Stimulated activated CD4-positive, alpha-beta T cell treated with anti-CD3 and anti-CD28 coated beads, Interleukin-12 subunit alpha, Interleukin-12 subunit beta, amount 100 ng/mL, for 4 hours (primary cell): ENCODE data around the gene EDN3.

ENCODE experiments used
- DNase-seq: peaks from one replicate; pipeline ENCODE4 v3.0.0-alpha.2; 2020

Gene EDN3

GRCh38 chr20:59308493-59309201 is 8.2 kb downstream of the EDN3 start:
- no peak for DNase-seq

DNA sequence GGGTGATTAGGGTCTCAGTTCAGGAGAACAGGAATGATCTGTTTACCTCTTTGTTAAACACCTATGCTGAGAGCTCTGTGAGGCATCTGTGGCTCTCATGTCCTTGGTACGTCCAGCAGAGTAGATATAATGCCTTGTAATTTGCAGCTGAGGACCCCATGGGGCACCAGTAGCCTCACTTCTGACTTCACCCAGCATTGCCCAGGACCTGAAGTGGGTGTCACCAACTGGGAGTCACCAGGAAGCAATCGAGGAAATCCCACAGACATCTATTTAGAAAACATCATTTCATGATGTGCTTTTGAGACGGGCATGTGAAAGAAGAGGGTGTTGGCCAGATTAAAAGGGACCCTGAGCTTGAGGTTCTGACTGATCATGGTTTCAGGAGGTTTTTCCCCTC is 8.8 kb downstream of the EDN3 start:
- DNase-seq: no peak

DNA sequence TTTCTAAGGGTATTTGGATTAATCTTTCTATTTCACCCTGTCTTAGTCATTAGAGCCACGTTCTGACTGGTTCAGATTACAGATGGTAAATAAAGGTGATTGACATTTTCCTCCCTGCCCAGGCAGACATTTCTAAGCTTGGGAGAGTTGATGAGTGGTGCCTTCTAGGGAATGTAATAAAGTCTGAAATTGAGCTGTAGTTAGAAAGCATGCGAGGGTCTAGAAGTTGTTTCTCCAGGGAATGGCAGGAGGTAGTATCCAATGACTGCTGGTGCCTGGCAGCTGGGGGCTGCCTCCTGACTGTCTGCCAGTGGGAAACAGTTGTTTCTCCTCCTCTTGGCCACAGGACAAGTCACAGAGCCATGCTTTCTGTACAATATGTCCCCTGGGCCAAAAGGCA is 14.6 kb downstream of the EDN3 start:
- DNase-seq: no peak

DNA sequence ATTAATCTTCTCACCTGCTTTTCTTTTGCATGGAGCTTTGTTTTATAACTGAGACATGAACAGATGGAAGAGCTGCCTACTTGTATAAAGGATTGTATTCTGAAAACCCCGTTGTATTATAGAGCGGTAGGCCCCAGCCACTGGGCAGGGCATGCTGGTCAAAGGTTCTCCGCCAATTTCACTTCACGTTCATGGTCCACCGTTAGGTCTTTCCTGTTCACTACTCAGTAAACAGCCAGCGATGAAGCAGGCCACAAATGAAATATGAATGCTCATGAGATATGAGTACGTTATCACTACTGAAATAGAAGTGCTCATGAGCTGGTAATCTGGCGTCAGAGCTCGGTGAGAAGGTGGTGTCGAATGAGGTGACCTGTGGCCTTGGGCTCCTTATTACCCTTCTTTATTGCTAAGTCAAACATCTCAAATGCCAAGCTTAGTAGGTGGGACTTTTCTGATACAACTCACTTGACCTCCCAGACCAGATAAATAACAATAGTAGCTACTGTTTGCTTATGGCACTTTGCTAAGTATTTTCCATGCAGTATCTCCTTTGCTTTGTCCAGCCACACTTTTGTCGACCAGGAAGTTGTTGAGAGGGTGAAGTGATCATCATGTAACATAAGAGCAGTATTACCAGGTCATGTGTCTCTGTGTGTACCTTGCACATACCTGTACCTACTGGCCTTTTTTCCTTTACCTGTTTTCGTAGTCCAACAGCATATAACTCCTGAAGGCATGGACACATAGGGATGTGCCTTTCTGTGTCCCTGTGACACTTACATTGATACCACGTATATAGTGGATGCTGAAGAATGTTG is 16.7 kb downstream of the EDN3 start:
- no peak for DNase-seq

- DNase-seq: no peak
Measured at GRCh38 chr20:59318201-59318790, 17.9 kb downstream of the EDN3 start.

GRCh38 chr20:59318803-59319202 is 18.4 kb downstream of the EDN3 start:
- no peak for DNase-seq

DNA sequence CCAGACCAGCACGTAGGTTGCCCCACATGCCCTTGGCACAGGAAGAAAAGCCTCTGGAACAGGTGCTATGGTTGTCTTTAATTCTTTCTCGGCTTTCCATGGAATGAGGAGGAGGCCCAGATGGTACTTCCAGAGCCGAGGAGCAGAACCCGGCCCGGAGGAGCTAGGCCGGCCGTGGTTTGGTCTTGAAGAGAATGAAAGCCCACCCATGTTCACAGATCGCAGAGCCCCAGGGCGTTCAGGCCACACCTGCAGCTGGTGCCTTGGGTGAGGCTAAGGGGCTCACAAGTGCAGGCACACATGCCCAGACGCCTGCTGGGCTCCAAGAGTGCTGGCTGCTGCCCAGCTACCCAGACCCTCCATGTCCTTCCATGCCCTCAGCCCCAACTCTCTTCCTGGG is 20.0 kb downstream of the EDN3 start:
- no peak for DNase-seq

GRCh38 chr20:59320854-59321647 is 20.6 kb downstream of the EDN3 start:
- no peak for DNase-seq

- no peak for DNase-seq
Measured at GRCh38 chr20:59322081-59322480, 21.7 kb downstream of the EDN3 start.

DNA sequence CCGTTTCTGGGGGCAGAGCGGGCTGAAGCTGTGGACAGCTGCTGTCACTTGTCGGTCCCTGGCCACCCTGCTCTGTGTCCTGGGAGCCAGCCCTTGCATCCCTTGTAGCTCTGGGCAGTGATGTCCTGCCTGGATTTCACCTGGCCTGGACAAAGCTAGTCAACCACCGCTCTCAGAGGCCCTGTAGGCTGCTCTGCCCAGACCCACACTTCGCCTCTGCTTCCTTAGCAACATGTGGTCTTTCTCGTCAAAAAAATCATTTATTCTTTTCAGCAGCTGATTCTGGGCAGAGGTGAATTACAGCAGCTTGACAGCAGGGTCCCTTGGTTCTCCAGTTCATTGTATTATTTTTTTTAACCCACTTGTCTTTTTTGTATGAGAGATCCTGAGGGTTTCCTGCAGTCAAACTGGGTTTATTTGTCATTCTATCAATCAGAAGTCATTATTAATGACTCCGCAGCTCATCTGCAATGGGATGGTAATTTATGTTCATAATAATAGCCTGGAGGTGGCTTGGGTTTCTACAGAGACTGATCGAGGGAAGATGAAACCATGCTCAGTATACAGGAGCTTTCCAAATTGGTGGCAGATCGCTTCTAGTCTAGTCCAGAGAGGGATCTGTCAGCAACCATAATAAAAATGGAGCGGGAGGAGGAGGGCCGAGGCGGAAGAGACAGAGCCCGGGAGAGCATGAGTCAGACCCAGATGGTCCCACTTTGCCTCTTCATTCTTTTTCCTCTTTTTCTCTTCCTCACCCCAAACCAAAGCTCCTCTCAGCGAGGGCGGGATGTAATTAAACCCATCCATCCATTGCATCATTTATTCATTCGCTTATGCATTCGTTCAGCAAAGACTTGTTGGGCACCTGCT is 22.4 kb downstream of the EDN3 start:
- DNase-seq: no peak

DNA sequence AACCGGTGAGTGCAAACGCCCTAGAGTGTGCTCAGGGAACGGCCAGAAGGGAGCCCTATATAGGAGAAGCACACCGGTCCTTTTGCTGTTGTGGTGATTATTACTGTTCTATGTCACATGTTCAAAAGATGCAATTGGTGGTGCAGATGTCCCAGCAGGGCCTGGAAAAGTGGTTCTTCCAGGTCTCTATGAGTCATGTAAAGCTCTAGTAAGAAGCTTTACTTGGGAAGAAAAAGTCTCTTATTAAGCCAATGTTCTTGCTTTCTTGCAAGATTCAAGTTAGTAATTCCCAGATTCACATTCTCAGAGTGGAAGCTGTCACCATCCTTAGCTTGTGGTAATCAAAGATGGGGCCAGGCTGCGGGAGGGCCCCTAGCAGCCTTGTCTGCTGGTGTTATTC is 23.3 kb downstream of the EDN3 start:
- no peak for DNase-seq

- DNase-seq: no peak
Measured at GRCh38 chr20:59324521-59325141, 24.2 kb downstream of the EDN3 start.

- DNase-seq: no peak
Measured at GRCh38 chr20:59325142-59325523, 24.7 kb downstream of the EDN3 start.

DNA sequence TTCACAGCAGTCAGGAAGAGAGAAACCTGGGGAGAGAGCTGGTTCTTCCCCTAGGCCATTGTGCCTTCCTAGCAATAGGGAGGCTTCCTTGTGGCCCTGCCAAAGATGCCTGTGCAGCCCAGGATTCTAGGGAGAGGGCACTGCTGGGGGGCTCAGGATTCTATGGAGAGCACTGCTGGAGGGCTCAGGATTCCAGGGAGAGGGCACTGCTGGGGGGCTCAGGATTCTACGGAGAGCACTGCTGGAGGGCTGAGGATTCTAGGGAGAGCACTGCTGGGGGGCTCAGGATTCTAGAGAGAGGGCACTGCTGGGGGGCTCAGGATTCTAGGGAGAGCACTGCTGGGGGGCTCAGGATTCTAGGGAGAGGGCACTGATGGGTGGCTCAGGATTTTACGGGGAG is 25.8 kb downstream of the EDN3 start:
- DNase-seq: no peak

- DNase-seq: no peak
Measured at GRCh38 chr20:59328071-59328470, 27.7 kb downstream of the EDN3 start.

- DNase-seq: no peak
Measured at GRCh38 chr20:59331721-59332329, 31.4 kb downstream of the EDN3 start.

DNA sequence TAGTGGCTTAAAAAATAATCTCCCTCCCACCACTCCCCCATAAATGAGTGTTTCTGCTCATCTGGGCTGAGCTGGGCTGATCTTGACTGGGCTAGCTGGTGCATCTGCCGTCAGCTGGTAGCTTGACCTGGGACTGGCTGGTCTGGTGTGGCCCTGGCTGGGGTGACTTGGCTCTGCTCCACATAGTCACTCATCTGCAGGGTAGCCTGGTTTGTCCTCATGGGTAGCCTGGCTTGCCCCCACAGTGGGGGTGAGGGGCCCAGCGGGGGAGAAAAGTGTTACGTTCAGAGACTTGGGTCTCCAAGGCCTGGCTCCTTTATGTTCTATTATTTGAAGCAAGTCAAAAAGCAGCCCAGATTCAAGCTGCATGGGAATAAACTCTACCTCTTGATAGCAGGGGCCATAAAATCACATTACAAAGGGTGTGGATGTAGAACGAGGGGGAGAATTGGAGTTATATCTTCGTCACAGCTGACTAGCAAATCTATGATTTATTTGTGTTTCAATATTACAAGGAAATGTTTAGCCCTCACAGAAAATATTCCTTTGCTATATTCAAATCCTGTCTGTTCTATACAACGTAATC is 32.9 kb downstream of the EDN3 start:
- DNase-seq: no peak

GRCh38 chr20:59333951-59334350 is 33.5 kb downstream of the EDN3 start:
- DNase-seq: no peak

DNA sequence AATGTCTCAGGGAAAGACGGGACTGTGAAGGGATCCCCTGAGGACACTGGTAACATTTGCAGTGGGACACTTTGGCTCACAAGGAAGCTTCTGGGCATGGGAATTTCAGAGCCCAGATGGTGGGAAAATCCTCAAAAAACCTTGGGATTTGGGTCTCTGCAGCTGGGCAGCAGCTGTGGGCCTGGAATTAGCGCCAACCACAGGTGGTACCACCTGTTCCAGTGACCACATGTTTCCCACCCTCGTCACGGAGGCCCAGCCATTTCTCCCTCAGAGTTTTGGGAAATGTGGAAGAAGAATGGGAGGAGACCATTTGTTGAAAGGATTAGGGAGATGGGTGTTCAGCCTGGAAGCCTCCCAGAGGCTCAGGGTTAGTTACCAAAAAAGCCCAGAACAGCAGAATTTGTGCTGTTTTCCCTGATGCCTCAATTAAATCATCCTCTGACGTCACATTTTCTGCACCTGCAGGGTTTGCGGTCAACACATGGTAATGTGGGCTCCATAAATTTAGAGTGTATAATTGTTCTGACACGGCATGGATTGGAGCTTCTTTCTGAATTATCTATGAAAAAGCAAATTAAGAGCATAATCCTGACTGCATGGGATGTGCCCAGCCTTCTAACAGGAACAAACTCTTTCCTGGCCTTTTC is 34.4 kb downstream of the EDN3 start:
- no peak for DNase-seq

DNA sequence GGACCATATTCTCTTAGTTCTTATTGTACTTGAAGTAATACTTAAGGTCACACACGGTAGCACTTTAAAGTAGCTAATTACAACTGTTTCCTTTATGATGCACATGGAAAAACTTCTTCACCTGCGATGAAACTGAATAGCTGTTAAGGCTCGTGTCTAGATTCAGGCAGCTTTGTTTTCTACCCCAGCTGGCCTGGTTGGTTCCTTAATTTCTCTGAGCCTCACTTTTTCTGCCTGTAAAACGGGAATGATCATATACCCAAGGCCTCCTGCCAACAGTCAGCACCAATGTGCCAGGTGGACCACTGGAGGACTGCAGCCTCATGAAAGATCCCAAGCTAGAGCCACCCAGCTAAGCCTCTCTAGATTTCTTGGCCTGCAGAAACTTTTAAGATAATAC is 35.0 kb downstream of the EDN3 start:
- no peak for DNase-seq
